Activated B cell treated with CpG ODN at 0.5 μM for 24 hours (primary cell): ENCODE results near the gene GEMIN5. TPM values are rescaled to one million over a fixed set of nuclear protein-coding genes. Genes with fewer than 3 reads are reported as not detected.
A peak's percentile ranks its signal among the peaks of the same experiment; 100 is the strongest.

Experiments used
- ATAC-seq: fragments of 200-7000 bp; cut with Tn5 transposase; one replicate; pipeline ENCODE4 v1.10.0; 2021; ENCODE audit warnings: low read depth, mild to moderate bottlenecking, moderate library complexity
- CTCF ChIA-PET: fragments of 350-600 bp; sonication (Branson Sonifier 250); formaldehyde crosslinking; loops from one replicate; lab custom pipeline; 2021; ENCODE audit warnings: antibody characterized with exemption; lab: Charles Lee
- POLR2A ChIA-PET: fragments of 350-600 bp; sonication (Branson Sonifier 250); formaldehyde crosslinking; loops from one replicate; lab custom pipeline; 2021; ENCODE audit warnings: antibody characterized with exemption; lab: Charles Lee
- DNase-seq: peaks from one replicate; pipeline ENCODE4 v3.0.0; 2022
- H3K27ac Mint-ChIP-seq: one replicate; pipeline ENCODE4 v1.8.0; 2020; ENCODE audit warnings: mixed read lengths
- H3K27me3 Mint-ChIP-seq: one replicate; pipeline ENCODE4 v1.8.0; 2021; ENCODE audit warnings: mixed read lengths
- H3K36me3 Mint-ChIP-seq: one replicate; pipeline ENCODE4 v1.8.0; 2021; ENCODE audit warnings: low read depth, mixed read lengths
- H3K4me1 Mint-ChIP-seq: one replicate; pipeline ENCODE4 v1.8.0; 2021; ENCODE audit warnings: mixed read lengths
- H3K4me3 Mint-ChIP-seq: one replicate; pipeline ENCODE4 v1.8.0; 2020; ENCODE audit warnings: mild to moderate bottlenecking, mixed read lengths
- H3K9me3 Mint-ChIP-seq: one replicate; pipeline ENCODE4 v1.8.0; 2020; ENCODE audit warnings: mixed read lengths
- CTCF ChIP-seq: fragments of 200-600 bp; IDR thresholded peaks from one replicate; pipeline ENCODE4 v1.8.0; 2022; ENCODE audit warnings: antibody characterized with exemption, mild to moderate bottlenecking
- intact Hi-C: fragments of 100-400 bp; cut with micrococcal nuclease; formaldehyde crosslinking; loops from one replicate; pipeline ENCODE4 v1.15.1; 2024
- total RNA-seq: library from RNA; stranded (reverse); gene quantifications from 2 replicates; pipeline ENCODE4 v1.2.3, GENCODE V29; 2022

GEMIN5 gene
- total RNA-seq, 1 donor from 2014 or later: 23.2 TPM

- Mint-ChIP-seq H3K4me1 (no peaks in the 10 kb centered on the region), H3K27ac (no peak overlapping the region), H3K4me3 (no peak overlapping the region), H3K9me3 (no peaks in the 10 kb centered on the region), H3K27me3 (no peaks in the 10 kb centered on the region), H3K36me3 (peaks cover 53% of the 10 kb centered on the region)
- ATAC-seq: no peak
- ChIA-PET POLR2A (no interaction called here), CTCF (interaction anchor here (1.5 kb wide), 1 partner anchor 13 kb away, joined by 3 read pairs; no protein-coding TSS in a partner anchor)
- intact Hi-C loops: no loop called here
- no peak for TF ChIP-seq CTCF
- DNase-seq: no peak
Measured at GRCh38 chr5:154968953-154969352, 30.9 kb upstream of the GEMIN5 start.

- no peak for DNase-seq
- Mint-ChIP-seq H3K4me3 (no peak overlapping the region), H3K4me1 (peaks cover 1% of the 10 kb centered on the region), H3K9me3 (no peaks in the 10 kb centered on the region), H3K27me3 (no peaks in the 10 kb centered on the region), H3K27ac (no peak overlapping the region), H3K36me3 (peaks cover 60% of the 10 kb centered on the region)
- intact Hi-C loops: no loop called here
- no peak for ATAC-seq
- ChIA-PET CTCF (interaction anchor here (1.5 kb wide), 1 partner anchor 11 kb away, joined by 3 read pairs; no protein-coding TSS in a partner anchor), POLR2A (no interaction called here)
- TF ChIP-seq CTCF: no peak
Measured at GRCh38 chr5:154967421-154968024, 29.5 kb upstream of the GEMIN5 start.

- ChIA-PET CTCF (interaction anchor here (1.5 kb wide), 1 partner anchor 36 kb away, joined by 3 read pairs; no protein-coding TSS in a partner anchor), POLR2A (no interaction called here)
- no peak overlapping the region for H3K27ac Mint-ChIP-seq
- H3K9me3 Mint-ChIP-seq: no peaks in the 10 kb centered on the region
- intact Hi-C loops: no loop called here
- H3K4me3 Mint-ChIP-seq: no peak overlapping the region
- ATAC-seq (no peak), DNase-seq (no peak)
- peaks cover 63% of the 10 kb centered on the region for H3K36me3 Mint-ChIP-seq
- peaks cover 4% of the 10 kb centered on the region for H3K4me1 Mint-ChIP-seq
- no peak for TF ChIP-seq CTCF
- H3K27me3 Mint-ChIP-seq: no peaks in the 10 kb centered on the region
Measured at GRCh38 chr5:154966874-154967273, 28.9 kb upstream of the GEMIN5 start.

GRCh38 chr5:154966081-154966841 is 28.2 kb upstream of the GEMIN5 start:
- H3K27me3 Mint-ChIP-seq: no peaks in the 10 kb centered on the region
- TF ChIP-seq CTCF: no peak
- peaks cover 64% of the 10 kb centered on the region for H3K36me3 Mint-ChIP-seq
- H3K27ac Mint-ChIP-seq: no peak overlapping the region
- intact Hi-C loops: no loop called here
- H3K9me3 Mint-ChIP-seq: no peaks in the 10 kb centered on the region
- DNase-seq (no peak), ATAC-seq (no peak)
- peaks cover 4% of the 10 kb centered on the region for H3K4me1 Mint-ChIP-seq
- H3K4me3 Mint-ChIP-seq: no peak overlapping the region
- POLR2A ChIA-PET: no interaction called here
- CTCF ChIA-PET: interaction anchor here (1.5 kb wide), 1 partner anchor 35 kb away, joined by 3 read pairs; no protein-coding TSS in a partner anchor

- intact Hi-C loops: no loop called here
- Mint-ChIP-seq H3K27me3 (no peaks in the 10 kb centered on the region), H3K36me3 (peaks cover 66% of the 10 kb centered on the region), H3K9me3 (no peaks in the 10 kb centered on the region), H3K27ac (no peak overlapping the region), H3K4me1 (peaks cover 4% of the 10 kb centered on the region), H3K4me3 (no peak overlapping the region)
- no peak for DNase-seq
- ChIA-PET CTCF (no interaction called here), POLR2A (no interaction called here)
- ATAC-seq: peak; percentile 74
- no peak for TF ChIP-seq CTCF
Measured at GRCh38 chr5:154962494-154962893, 24.5 kb upstream of the GEMIN5 start.
